Body of pancreas (tissue), 4 donors: Measurements from ENCODE around the gene PPP3CB. TPM values are rescaled to one million over a fixed set of nuclear protein-coding genes. Genes with fewer than 3 reads are reported as not detected.

Experiments used
- ATAC-seq: fragments of 150-250 bp; one replicate; pipeline ENCODE4 v1.9.1; 2016
- DNase-seq, 4 donors: peaks; one replicate each; pipeline ENCODE4 v3.0.0-alpha.2; 2019
- H3K27ac ChIP-seq, 4 donors: fragments of 200-600 bp; sonication (generic); 1 replicate in 3 of 4; 2 replicates in 1 of 4; pipeline versions ENCODE4 v1.5.1 to v1.6.1; 2016 to 2019; ENCODE audit warnings: mild to moderate bottlenecking in 1 of 4, mixed read lengths in 1 of 4, moderate library complexity in 1 of 4
- H3K27me3 ChIP-seq, 2 donors: fragments of 200-600 bp; sonication (generic); one replicate each; pipeline ENCODE4 v1.6.0; 2016; ENCODE audit warnings: mild to moderate bottlenecking in 1 of 2
- H3K36me3 ChIP-seq, 2 donors: fragments of 200-600 bp; sonication (generic); replicated peaks in 1 of 2; 2 replicates each; pipeline ENCODE4 v1.5.1; 2016; ENCODE audit warnings: low read depth in 2 of 2; ENCODE audit not compliant: insufficient read depth in 1 of 2
- H3K4me1 ChIP-seq: fragments of 200-600 bp; sonication (generic); one replicate; pipeline ENCODE4 v1.6.0; 2016
- H3K4me3 ChIP-seq, 2 donors: fragments of 200-600 bp; sonication (generic); 1 replicate in 1 of 2; 2 replicates in 1 of 2; pipeline ENCODE4 v1.5.1; 2016 to 2019
- H3K9me3 ChIP-seq, 3 donors: fragments of 200-600 bp; sonication (generic); 1 replicate in 2 of 3; 2 replicates in 1 of 3; pipeline ENCODE4 v1.5.1; 2016
- CTCF ChIP-seq, 7 experiments: fragments of 450-650 bp in 4 of 7; fragments of 200-600 bp in 3 of 7; sonication (generic) in 3 of 7; IDR thresholded peaks; one replicate each; pipeline ENCODE4 v1.5.1; 2016 to 2019; ENCODE audit warnings: antibody characterized with exemption in 7 of 7
- POLR2A ChIP-seq, 3 donors: fragments of 450-650 bp; IDR thresholded peaks; one replicate each; pipeline ENCODE4 v1.6.1; 2016; ENCODE audit warnings: antibody characterized with exemption in 3 of 3, mild to moderate bottlenecking in 2 of 3
- WGBS, 2 donors: methylation state at CpG; one replicate each; pipeline ENCODE4 v1.1.5; 2017; 5-methylcytosine and 5-hydroxymethylcytosine counted together
- intact Hi-C: fragments of 100-400 bp; cut with DNase I; formaldehyde crosslinking; loops from one replicate; pipeline ENCODE4 v1.15.1; 2023
- total RNA-seq, 2 donors: library from RNA; depleted of rRNA; stranded (reverse); fragments of >200 nt; gene quantifications; one replicate each; pipeline ENCODE4 v1.1.0, GENCODE V29; 2016

The PPP3CB gene
- total RNA-seq, 2 donors from 2014 or later = 20.4 to 27.5 TPM

DNA sequence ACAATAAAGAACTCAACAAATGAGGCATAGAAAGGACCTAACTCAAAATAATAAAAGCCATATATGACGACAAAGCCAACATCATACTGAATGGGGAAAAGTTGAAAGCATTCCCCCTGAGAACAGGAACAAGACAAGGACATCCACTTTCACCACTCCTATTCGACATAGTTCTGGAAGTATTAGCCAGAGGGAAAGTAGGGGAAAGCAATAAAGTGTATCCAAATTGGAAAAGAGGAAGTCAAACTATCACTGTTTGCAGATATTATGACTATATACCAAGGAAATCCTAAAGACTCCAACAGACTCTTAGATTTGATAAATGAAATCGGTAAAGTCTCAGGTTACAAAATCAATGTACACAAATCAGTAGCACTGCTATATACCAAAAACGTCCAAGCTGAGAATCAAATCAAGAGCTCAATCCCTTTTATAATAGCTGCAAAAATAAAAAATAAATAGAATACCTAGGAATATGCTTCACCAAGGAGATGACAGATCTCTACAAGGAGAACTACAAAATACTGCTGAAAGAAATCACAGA, 86.8 kb downstream of the PPP3CB start:
- Histone ChIP-seq H3K27me3 (no peaks in the 10 kb centered on the region), H3K27ac (no peak overlapping the region), H3K36me3 (no peaks in the 10 kb centered on the region), H3K4me1 (peaks cover 37% of the 10 kb centered on the region), H3K9me3 (no peaks in the 10 kb centered on the region), H3K4me3 (no peak overlapping the region)
- DNase-seq (no peak), ATAC-seq (no peak)
- TF ChIP-seq CTCF (IDR thresholded peaks at IDR 0.05) (no peak), POLR2A (IDR thresholded peaks at IDR 0.05) (no peak)
- 54 to 55% methylated on average over 4 of the region's 4 CpGs for WGBS, 2 donors
- intact Hi-C loops = no loop called here

DNA sequence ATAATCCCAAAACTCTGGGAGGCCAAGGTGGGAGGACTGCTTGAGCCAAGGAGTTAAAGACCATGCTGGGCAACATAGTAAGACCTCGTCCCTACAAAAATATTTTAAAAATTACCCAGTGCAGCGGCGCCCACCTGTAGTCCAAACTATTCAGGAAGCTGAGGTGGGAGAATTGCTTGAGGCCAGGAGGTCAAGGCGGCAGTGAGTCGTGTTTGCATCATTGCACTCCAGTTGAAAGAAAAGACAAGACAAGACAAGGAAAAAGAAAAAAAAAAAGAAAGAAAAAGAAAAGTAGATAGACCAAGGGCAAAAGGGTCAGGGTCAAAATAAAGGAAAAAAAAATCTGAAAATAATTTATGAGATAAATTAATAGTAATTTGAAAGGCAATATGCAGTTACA, 87.8 kb downstream of the PPP3CB start:
- no peak for DNase-seq
- intact Hi-C loops = no loop called here
- no peak for ATAC-seq

DNA sequence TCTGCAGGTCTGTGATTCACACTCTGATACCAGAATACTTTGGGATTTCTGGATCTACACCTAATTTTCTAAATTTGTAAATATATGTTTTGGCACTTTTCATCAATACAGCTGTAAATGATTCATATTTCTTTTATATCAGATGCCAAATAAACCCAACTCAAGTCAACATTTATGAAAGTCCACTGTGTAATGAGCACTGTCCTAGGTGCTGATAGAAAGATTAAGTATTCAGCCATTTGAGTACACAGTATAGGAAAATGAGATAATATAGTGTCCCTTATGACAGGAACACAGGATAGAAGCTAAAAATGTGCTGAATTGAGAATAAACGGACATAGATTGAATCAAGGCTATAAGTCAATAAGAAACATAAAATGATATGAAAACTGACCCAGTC, 88.3 kb downstream of the PPP3CB start:
- TF ChIP-seq CTCF (IDR thresholded peaks at IDR 0.05) = no peak
- no peak for TF ChIP-seq POLR2A (IDR thresholded peaks at IDR 0.05)
- ATAC-seq = no peak
- no peak for DNase-seq
- no peak overlapping the region for H3K4me3 ChIP-seq
- peaks cover 33% of the 10 kb centered on the region for H3K4me1 ChIP-seq
- no peak overlapping the region for H3K27ac ChIP-seq
- no peaks in the 10 kb centered on the region for H3K36me3 ChIP-seq
- intact Hi-C loops = no loop called here
- 53 to 60% methylated on average over 1 of the region's 1 CpG for WGBS, 2 donors
- H3K9me3 ChIP-seq = no peaks in the 10 kb centered on the region
- H3K27me3 ChIP-seq = no peaks in the 10 kb centered on the region

More for the DNA sequence above, 87.8 kb downstream of the PPP3CB start:
- Histone ChIP-seq H3K36me3 (no peaks in the 10 kb centered on the region), H3K27ac (no peak overlapping the region), H3K27me3 (no peaks in the 10 kb centered on the region), H3K9me3 (no peaks in the 10 kb centered on the region), H3K4me3 (no peak overlapping the region), H3K4me1 (peaks cover 37% of the 10 kb centered on the region)
- TF ChIP-seq POLR2A (IDR thresholded peaks at IDR 0.05) = no peak
- 90 to 95% methylated on average over 5 of the region's 5 CpGs for WGBS, 2 donors

DNA sequence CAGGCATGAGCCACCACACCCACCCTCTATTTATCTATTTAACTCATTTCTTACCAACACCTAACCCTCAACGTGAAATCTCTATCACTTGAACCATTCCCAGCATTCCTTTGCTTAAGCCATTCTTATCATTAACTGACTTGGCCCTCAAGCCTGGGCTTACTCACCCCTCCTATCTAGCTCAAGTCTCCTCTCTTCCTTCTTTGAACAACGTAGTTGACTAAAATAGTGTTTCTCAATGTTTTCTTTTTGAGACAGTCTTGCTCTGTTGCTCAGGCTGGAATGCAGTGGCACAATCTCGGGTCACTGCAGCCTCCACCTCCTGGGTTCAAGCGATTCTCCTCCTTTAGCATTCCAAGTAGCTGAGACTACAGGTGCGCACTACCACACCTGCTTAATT, 89.0 kb downstream of the PPP3CB start:
- Histone ChIP-seq H3K36me3 (no peaks in the 10 kb centered on the region), H3K9me3 (no peaks in the 10 kb centered on the region), H3K27ac (no peak overlapping the region), H3K4me1 (peaks cover 26% of the 10 kb centered on the region), H3K4me3 (no peak overlapping the region), H3K27me3 (no peaks in the 10 kb centered on the region)
- 76 to 82% methylated on average over 5 of the region's 5 CpGs for WGBS, 2 donors
- intact Hi-C loops = no loop called here
- no peak for TF ChIP-seq CTCF (IDR thresholded peaks at IDR 0.05)
- TF ChIP-seq POLR2A (IDR thresholded peaks at IDR 0.05) = no peak
- DNase-seq (no peak), ATAC-seq (no peak)

DNA sequence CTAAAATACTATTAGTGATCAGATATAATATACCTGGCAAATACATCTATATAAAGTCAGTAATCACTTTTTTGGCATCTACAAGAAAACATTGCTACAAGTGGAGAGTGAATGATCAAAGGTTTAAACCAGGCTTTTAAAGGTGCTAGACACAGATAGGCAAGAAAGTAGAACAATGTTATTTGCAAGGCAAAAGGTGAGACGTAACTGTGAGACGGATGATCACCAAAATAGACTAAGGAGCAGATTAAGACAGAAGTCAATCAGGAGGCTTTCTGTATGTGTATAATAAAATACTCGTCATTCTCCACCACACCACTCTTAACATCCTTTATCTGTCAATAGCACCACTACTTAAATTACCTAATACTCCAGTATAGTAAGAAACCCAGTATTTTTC, 90.3 kb downstream of the PPP3CB start:
- H3K9me3 ChIP-seq = no peaks in the 10 kb centered on the region
- 94 to 95% methylated on average over 3 of the region's 3 CpGs for WGBS, 2 donors
- intact Hi-C loops = no loop called here
- no peaks in the 10 kb centered on the region for H3K27me3 ChIP-seq
- no peak overlapping the region for H3K27ac ChIP-seq
- DNase-seq = no peak
- H3K36me3 ChIP-seq = no peaks in the 10 kb centered on the region
- no peak overlapping the region for H3K4me3 ChIP-seq
- H3K4me1 ChIP-seq = peaks cover 24% of the 10 kb centered on the region
- TF ChIP-seq CTCF (IDR thresholded peaks at IDR 0.05) (no peak), POLR2A (IDR thresholded peaks at IDR 0.05) (no peak)
- no peak for ATAC-seq
